Mammary epithelial cell (primary cell): ENCODE results near the gene FHIT.
"Not testable (repeated sequence)": the region's sequence is repeated elsewhere in the genome, so short reads cannot be mapped to it uniquely, and the experiment has no call there.

Experiments used
- EZH2 ChIP-seq: IDR thresholded peaks from 2 replicates; pipeline ENCODE4 v1.6.1; 2012; ENCODE audit warnings: low read length, inconsistent platforms, borderline replicate concordance
- TF ChIP-seq, protein P1 (sequence below), 2 donors: IDR thresholded peaks in 1 of 2; conservative IDR thresholded peaks in 1 of 2; 2 replicates each; pipeline ENCODE4 v1.5.1; 2011 to 2012; ENCODE audit warnings: inconsistent platforms in 2 of 2, low read length in 2 of 2, mild to moderate bottlenecking in 2 of 2, control low read depth in 1 of 2, low read depth in 1 of 2; ENCODE audit not compliant: insufficient read depth in 1 of 2; ENCODE audit errors: extremely low read depth in 1 of 2

DNA sequence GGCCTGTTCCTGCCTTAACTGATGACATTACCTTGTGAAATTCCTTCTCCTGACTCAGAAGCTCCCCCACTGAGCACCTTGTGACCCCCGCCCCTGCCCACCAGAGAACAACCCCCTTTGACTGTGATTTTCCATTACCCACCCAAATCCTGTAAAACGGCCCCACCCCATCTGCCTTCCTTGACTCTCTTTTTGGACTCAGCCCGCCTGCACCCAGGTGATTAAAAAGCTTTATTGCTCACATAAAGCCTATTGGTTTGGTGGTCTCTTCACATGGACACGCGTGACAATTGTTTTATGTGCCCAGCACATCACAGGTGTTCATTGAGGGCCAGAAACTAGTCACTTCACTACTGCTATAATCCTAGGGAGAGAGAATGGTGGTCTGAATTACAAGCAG is 1448.8 kb downstream of the FHIT start:
- TF ChIP-seq, protein P1, sequence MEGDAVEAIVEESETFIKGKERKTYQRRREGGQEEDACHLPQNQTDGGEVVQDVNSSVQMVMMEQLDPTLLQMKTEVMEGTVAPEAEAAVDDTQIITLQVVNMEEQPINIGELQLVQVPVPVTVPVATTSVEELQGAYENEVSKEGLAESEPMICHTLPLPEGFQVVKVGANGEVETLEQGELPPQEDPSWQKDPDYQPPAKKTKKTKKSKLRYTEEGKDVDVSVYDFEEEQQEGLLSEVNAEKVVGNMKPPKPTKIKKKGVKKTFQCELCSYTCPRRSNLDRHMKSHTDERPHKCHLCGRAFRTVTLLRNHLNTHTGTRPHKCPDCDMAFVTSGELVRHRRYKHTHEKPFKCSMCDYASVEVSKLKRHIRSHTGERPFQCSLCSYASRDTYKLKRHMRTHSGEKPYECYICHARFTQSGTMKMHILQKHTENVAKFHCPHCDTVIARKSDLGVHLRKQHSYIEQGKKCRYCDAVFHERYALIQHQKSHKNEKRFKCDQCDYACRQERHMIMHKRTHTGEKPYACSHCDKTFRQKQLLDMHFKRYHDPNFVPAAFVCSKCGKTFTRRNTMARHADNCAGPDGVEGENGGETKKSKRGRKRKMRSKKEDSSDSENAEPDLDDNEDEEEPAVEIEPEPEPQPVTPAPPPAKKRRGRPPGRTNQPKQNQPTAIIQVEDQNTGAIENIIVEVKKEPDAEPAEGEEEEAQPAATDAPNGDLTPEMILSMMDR (conservative IDR thresholded peaks at IDR 0.05 in 1 of 2, IDR thresholded peaks at IDR 0.05 in 1 of 2; ENCODE audit: extremely low read depth in 1 of 2, insufficient read depth in 1 of 2, low read depth in 1 of 2, low read length in 2 of 2) = not testable (repeated sequence)
- TF ChIP-seq EZH2 = not testable (repeated sequence)
